H9 (cell line): Measurements from ENCODE around the gene EPHX1. TPM values are rescaled to one million over a fixed set of nuclear protein-coding genes. Genes with fewer than 3 reads are reported as not detected.
"Not testable (repeated sequence)": the region's sequence is repeated elsewhere in the genome, so short reads cannot be mapped to it uniquely, and the experiment has no call there.

Source experiments
- DNase-seq: peaks from one replicate; pipeline ENCODE4 v3.0.0-alpha.2; 2017
- H2AFZ ChIP-seq: one replicate; pipeline ENCODE4 v1.6.1; 2013; ENCODE audit warnings: mild to moderate bottlenecking, low read length, control low read depth, moderate library complexity
- H2AK5ac ChIP-seq: 2 replicates; pipeline ENCODE4 v1.6.1; 2013; ENCODE audit warnings: low read length, control low read depth, mixed read lengths; ENCODE audit not compliant: insufficient read length
- H2BK120ac ChIP-seq: one replicate; pipeline ENCODE4 v1.6.1; 2013; ENCODE audit warnings: low read depth, mild to moderate bottlenecking, low read length, control low read depth, inconsistent platforms; ENCODE audit not compliant: poor library complexity, severe bottlenecking
- H2BK12ac ChIP-seq: 2 replicates; pipeline ENCODE4 v1.6.1; 2013; ENCODE audit warnings: low read length, control low read depth, mixed read lengths, low read depth; ENCODE audit not compliant: insufficient read length
- H2BK15ac ChIP-seq: 2 replicates; pipeline ENCODE4 v1.6.1; 2013; ENCODE audit warnings: low read depth, low read length, control low read depth
- H2BK20ac ChIP-seq: one replicate; pipeline ENCODE4 v1.6.1; 2013; ENCODE audit warnings: low read depth, mild to moderate bottlenecking, low read length, control low read depth, inconsistent platforms; ENCODE audit not compliant: poor library complexity, severe bottlenecking
- H2BK5ac ChIP-seq: 2 replicates; pipeline ENCODE4 v1.6.1; 2013; ENCODE audit warnings: low read length, control low read depth, mixed read lengths; ENCODE audit not compliant: insufficient read length
- H3K14ac ChIP-seq: 2 replicates; pipeline ENCODE4 v1.6.1; 2013; ENCODE audit warnings: low read length, control low read depth; ENCODE audit not compliant: insufficient read depth
- H3K18ac ChIP-seq: 2 replicates; pipeline ENCODE4 v1.6.1; 2013; ENCODE audit warnings: low read depth, mild to moderate bottlenecking, mixed read lengths, low read length, control low read depth; ENCODE audit not compliant: insufficient read length
- H3K23ac ChIP-seq: 2 replicates; pipeline ENCODE4 v1.6.1; 2013; ENCODE audit warnings: low read length, control low read depth, mixed read lengths, low read depth; ENCODE audit not compliant: insufficient read length
- H3K23me2 ChIP-seq: 2 replicates; pipeline ENCODE4 v1.6.1; 2013; ENCODE audit warnings: low read depth, mild to moderate bottlenecking, mixed read lengths, low read length, control low read depth; ENCODE audit not compliant: insufficient read length, poor library complexity, severe bottlenecking
- H3K27ac ChIP-seq: 2 replicates; pipeline ENCODE4 v1.5.1; 2013; ENCODE audit warnings: low read length, control low read depth, mixed read lengths, low read depth; ENCODE audit not compliant: insufficient read length
- H3K27me3 ChIP-seq: 2 replicates; pipeline ENCODE4 v1.6.1; 2013; ENCODE audit warnings: low read length, control low read depth, inconsistent platforms; ENCODE audit not compliant: insufficient read depth
- H3K4ac ChIP-seq: 2 replicates; pipeline ENCODE4 v1.6.1; 2013; ENCODE audit warnings: low read depth, mild to moderate bottlenecking, control low read depth, inconsistent platforms, low read length, moderate library complexity
- H3K4me1 ChIP-seq: 2 replicates; pipeline ENCODE4 v1.6.1; 2013; ENCODE audit warnings: low read length, control low read depth, inconsistent platforms; ENCODE audit not compliant: insufficient read depth
- H3K4me2 ChIP-seq: 2 replicates; pipeline ENCODE4 v1.6.1; 2013; ENCODE audit warnings: low read length, control low read depth, mixed read lengths; ENCODE audit not compliant: insufficient read length, insufficient read depth
- H3K56ac ChIP-seq: 2 replicates; pipeline ENCODE4 v1.6.1; 2013; ENCODE audit warnings: low read depth, mild to moderate bottlenecking, mixed read lengths, low read length, control low read depth; ENCODE audit not compliant: insufficient read length
- H3K79me1 ChIP-seq: 2 replicates; pipeline ENCODE4 v1.6.1; 2013; ENCODE audit warnings: low read depth, mild to moderate bottlenecking, moderate library complexity, low read length, control low read depth, inconsistent platforms; ENCODE audit not compliant: insufficient read depth, poor library complexity, severe bottlenecking
- H3K79me2 ChIP-seq: 2 replicates; pipeline ENCODE4 v1.6.1; 2013; ENCODE audit warnings: low read length, control low read depth, inconsistent platforms; ENCODE audit not compliant: insufficient read depth
- H3K9ac ChIP-seq: 2 replicates; pipeline ENCODE4 v1.6.1; 2013; ENCODE audit warnings: low read length, control low read depth, mixed read lengths; ENCODE audit not compliant: insufficient read length; ENCODE audit errors: extremely low read depth
- H3K9me3 ChIP-seq: one replicate; pipeline ENCODE4 v1.6.1; 2013; ENCODE audit warnings: low read depth, low read length, inconsistent platforms; ENCODE audit not compliant: control insufficient read depth
- H3T11ph ChIP-seq: one replicate; pipeline ENCODE4 v1.6.1; 2013; ENCODE audit warnings: mild to moderate bottlenecking, low read length, control low read depth, inconsistent platforms
- H4K20me1 ChIP-seq: one replicate; pipeline ENCODE4 v1.6.1; 2013; ENCODE audit not compliant: control insufficient read depth, insufficient read length, insufficient read depth
- H4K5ac ChIP-seq: 2 replicates; pipeline ENCODE4 v1.6.1; 2013; ENCODE audit warnings: low read depth, mild to moderate bottlenecking, mixed read lengths, low read length, control low read depth; ENCODE audit not compliant: insufficient read length
- H4K8ac ChIP-seq: replicated peaks from 2 replicates; pipeline ENCODE4 v1.6.1; 2013; ENCODE audit warnings: low read length, control low read depth, mixed read lengths, low read depth; ENCODE audit not compliant: insufficient read length
- H4K91ac ChIP-seq: 2 replicates; pipeline ENCODE4 v1.6.1; 2013; ENCODE audit warnings: low read depth, mild to moderate bottlenecking, moderate library complexity, mixed read lengths, low read length, control low read depth; ENCODE audit not compliant: insufficient read length
- H3K27ac Mint-ChIP-seq, 3 experiments: 2 replicates in 2 of 3; 3 replicates in 1 of 3; pipeline ENCODE4 v1.8.0; 2020 to 2021; ENCODE audit warnings: mixed read lengths in 3 of 3, mild to moderate bottlenecking in 1 of 3, moderate library complexity in 1 of 3
- H3K27me3 Mint-ChIP-seq: 2 replicates; pipeline ENCODE4 v1.8.0; 2021; ENCODE audit warnings: low read depth, mild to moderate bottlenecking, moderate library complexity, mixed read lengths
- H3K36me3 Mint-ChIP-seq, 3 experiments: 2 replicates in 2 of 3; 3 replicates in 1 of 3; pipeline ENCODE4 v1.8.0; 2020 to 2021; ENCODE audit warnings: low read depth in 3 of 3, mixed read lengths in 3 of 3; ENCODE audit not compliant: insufficient read depth in 1 of 3
- H3K4me1 Mint-ChIP-seq, 2 experiments: 2 replicates each; pipeline ENCODE4 v1.8.0; 2020; ENCODE audit warnings: mixed read lengths in 2 of 2
- H3K4me3 Mint-ChIP-seq, 2 experiments: 2 replicates in 1 of 2; 3 replicates in 1 of 2; pipeline ENCODE4 v1.8.0; 2020 to 2021; ENCODE audit warnings: mild to moderate bottlenecking in 2 of 2, mixed read lengths in 2 of 2, moderate library complexity in 1 of 2
- H3K9me3 Mint-ChIP-seq, 2 experiments: 2 replicates in 1 of 2; 3 replicates in 1 of 2; pipeline ENCODE4 v1.8.0; 2020; ENCODE audit warnings: mild to moderate bottlenecking in 2 of 2, mixed read lengths in 2 of 2, moderate library complexity in 1 of 2
- whole genome bisulfite sequencing: extraction: QIAGEN DNeasy Blood & Tissue Kit; methylation state at CpG from one replicate; pipeline ENCODE4 v1.1.7; 2013; ENCODE audit warnings: missing lambda C conversion rate, low lambda C conversion rate, mixed read lengths; ENCODE audit not compliant: insufficient read length; ENCODE audit errors: extremely low coverage; 5-methylcytosine and 5-hydroxymethylcytosine counted together
- total RNA-seq: library from RNA; stranded (reverse); gene quantifications from 2 replicates; pipeline ENCODE4 v1.2.1, GENCODE V29; 2021

EPHX1 gene
- total RNA-seq, 1 experiment from 2014 or later: 40.6 TPM

- not testable (repeated sequence) for H3K4me1 ChIP-seq, H2BK12ac ChIP-seq, H3K14ac ChIP-seq, H4K91ac ChIP-seq, H3K27me3 Mint-ChIP-seq, H3K18ac ChIP-seq, H4K5ac ChIP-seq, H2AK5ac ChIP-seq, H3K23me2 ChIP-seq, H2BK5ac ChIP-seq, H4K8ac ChIP-seq, H2BK120ac ChIP-seq, H2BK15ac ChIP-seq, H3K4me2 ChIP-seq, H3K79me1 ChIP-seq, H3K56ac ChIP-seq, H3K4me3 Mint-ChIP-seq, H2BK20ac ChIP-seq, H3K9me3 ChIP-seq, H2AFZ ChIP-seq, H3K9ac ChIP-seq, H4K20me1 ChIP-seq, DNase-seq, H3K79me2 ChIP-seq, H3K27ac ChIP-seq, H3K9me3 Mint-ChIP-seq, H3K4ac ChIP-seq, H3K4me1 Mint-ChIP-seq, H3K27me3 ChIP-seq, H3K23ac ChIP-seq, H3K27ac Mint-ChIP-seq, H3T11ph ChIP-seq
- peaks cover 14 to 25% (median 21%) of the 10 kb centered on the region in 3 experiments for H3K36me3 Mint-ChIP-seq
- WGBS: no CpG with 5 or more reads among the region's 7 CpGs
These were observed 8.8 kb upstream of the EPHX1 start for GRCh38 chr1:225801146-225801545.
